AG09309 (cell line): ENCODE results near the gene GPR153.

Experiments
- DNase-seq: peaks from one replicate; pipeline ENCODE4 v3.0.0-alpha.2; 2010; ENCODE audit warnings: low read depth
- H3K4me3 ChIP-seq: 2 replicates; pipeline ENCODE4 v1.5.1; 2011; ENCODE audit warnings: mild to moderate bottlenecking, low read depth, low read length, moderate library complexity; ENCODE audit not compliant: control insufficient read depth
- TF ChIP-seq, protein P1 (sequence below): IDR thresholded peaks from 2 replicates; pipeline ENCODE4 v1.5.1; 2011; ENCODE audit warnings: mild to moderate bottlenecking, low read depth, low read length, inconsistent platforms; ENCODE audit not compliant: insufficient read depth, control insufficient read depth; ENCODE audit errors: missing control alignments

GPR153 gene

DNA sequence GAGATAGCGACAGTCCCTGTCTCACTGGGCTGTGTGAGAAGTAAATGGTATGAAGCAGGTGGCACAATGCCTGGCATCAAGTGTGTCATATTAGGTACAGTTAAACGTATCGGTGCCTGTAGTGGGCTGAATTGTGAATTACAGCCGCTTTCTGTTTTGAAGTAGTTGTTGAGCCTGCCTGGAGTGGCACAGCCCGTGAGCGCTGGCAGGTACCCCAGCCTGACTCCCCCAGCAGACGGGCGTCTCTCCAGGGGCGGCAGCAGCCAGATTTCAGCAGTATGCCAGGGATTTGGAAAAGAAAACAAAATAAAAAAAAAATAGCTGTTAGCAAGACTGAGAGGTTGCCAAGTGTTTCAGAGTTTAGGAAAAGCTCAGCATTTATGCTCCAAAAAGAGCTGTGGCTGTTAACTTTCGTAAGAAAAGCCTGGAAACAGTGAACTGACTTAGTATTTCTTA, 26.6 kb upstream of the GPR153 start:
- DNase-seq: no peak
- TF ChIP-seq, protein P1, sequence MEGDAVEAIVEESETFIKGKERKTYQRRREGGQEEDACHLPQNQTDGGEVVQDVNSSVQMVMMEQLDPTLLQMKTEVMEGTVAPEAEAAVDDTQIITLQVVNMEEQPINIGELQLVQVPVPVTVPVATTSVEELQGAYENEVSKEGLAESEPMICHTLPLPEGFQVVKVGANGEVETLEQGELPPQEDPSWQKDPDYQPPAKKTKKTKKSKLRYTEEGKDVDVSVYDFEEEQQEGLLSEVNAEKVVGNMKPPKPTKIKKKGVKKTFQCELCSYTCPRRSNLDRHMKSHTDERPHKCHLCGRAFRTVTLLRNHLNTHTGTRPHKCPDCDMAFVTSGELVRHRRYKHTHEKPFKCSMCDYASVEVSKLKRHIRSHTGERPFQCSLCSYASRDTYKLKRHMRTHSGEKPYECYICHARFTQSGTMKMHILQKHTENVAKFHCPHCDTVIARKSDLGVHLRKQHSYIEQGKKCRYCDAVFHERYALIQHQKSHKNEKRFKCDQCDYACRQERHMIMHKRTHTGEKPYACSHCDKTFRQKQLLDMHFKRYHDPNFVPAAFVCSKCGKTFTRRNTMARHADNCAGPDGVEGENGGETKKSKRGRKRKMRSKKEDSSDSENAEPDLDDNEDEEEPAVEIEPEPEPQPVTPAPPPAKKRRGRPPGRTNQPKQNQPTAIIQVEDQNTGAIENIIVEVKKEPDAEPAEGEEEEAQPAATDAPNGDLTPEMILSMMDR: no peak
- H3K4me3 ChIP-seq: no peak overlapping the region

DNA sequence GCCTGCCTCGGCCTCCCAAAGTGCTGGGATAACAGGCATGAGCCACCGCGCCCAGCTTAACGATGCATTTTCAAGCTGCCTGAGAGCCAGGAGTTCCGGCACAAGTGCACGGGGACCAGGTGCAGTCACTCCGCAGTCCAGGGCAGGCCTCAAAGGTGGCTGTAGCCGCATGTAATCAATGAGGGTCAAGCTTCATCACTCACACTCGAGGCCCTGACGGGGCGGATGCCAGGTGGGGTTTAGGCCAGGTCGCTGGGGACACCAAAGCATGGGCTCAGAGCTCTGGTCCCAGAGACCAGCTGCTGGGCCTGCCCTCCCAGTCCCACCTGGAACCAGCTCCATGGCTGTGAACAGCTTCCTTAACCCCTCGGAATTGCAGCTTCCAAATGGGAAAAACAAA, 26.1 kb upstream of the GPR153 start:
- H3K4me3 ChIP-seq: no peak overlapping the region
- DNase-seq: no peak
- TF ChIP-seq, protein P1: no peak

DNA sequence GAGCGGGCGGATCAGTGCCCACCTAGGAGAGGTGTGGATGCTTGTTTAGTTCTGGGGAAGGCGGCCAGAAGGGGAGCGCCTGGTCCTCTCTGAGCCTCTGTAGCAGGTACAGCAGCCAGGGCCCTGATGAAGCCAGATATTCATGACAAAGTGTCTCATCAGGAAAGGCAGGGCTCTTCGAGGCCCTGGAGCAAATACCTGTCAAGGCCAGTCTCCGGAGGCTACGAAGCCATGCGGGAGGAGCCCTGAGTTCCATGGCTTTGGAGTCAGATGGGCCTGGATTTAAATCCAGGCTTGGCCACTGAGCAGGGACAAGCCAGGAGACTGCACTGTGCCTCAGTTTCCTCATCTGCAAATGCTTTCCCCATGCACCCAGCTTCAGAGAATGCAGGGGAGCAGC, 25.4 kb upstream of the GPR153 start:
- TF ChIP-seq, protein P1: no peak
- H3K4me3 ChIP-seq: no peak overlapping the region
- no peak for DNase-seq

DNA sequence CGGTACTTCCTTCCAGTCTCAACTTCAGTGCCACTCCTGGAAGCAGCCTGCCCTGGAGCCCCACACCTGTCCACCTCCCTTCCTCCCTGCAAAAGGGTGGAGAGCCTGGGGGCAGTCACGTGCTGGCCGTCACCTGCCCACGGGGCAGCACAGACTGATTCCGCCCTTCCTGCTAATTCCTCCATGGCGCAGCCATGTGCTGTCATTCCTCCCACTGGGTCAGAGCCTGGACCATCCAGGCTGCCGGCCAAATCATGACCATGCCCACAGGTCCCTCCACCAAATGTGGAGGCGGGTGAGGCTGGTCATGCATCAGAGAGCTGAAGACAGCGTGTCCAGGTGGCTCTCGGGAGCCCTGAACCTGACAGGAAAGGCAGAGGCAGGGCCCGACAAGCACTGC, 24.4 kb upstream of the GPR153 start:
- TF ChIP-seq, protein P1: no peak
- H3K4me3 ChIP-seq: no peak overlapping the region
- DNase-seq: no peak

DNA sequence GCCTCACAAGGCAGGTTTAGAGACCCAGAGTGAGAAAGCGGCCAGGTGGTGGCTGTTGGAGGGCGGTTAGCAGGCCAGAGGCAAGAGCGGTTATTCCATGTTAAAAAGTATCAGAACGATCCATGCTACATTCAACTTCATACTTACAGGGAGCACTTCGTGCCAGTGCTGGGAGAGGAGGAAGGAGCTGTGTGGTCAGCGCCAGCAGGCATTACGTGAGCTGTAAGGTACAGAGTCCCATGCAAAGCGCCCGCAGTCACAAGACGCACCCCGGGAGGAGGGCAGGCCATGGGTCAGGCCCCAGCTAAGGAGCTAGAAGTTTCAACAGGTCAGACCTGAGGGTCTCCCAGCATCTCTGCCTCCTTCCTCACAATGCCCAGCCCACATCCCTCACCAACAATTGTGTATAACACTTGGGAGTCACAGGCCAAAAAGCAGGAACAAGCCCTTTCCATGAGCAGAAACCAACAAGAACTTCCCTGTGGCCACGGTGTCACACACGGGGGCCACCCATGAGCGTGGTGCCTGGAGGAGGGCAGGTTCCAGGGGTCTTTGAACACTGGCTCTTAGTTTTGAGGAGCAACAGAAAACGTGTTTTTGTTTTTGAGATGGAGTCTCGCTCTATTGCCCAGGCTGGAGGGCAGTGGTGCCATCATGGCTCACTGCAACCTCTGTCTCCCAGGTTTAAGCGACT, 21.8 kb upstream of the GPR153 start:
- no peak for DNase-seq
- TF ChIP-seq, protein P1: no peak
- H3K4me3 ChIP-seq: no peak overlapping the region

DNA sequence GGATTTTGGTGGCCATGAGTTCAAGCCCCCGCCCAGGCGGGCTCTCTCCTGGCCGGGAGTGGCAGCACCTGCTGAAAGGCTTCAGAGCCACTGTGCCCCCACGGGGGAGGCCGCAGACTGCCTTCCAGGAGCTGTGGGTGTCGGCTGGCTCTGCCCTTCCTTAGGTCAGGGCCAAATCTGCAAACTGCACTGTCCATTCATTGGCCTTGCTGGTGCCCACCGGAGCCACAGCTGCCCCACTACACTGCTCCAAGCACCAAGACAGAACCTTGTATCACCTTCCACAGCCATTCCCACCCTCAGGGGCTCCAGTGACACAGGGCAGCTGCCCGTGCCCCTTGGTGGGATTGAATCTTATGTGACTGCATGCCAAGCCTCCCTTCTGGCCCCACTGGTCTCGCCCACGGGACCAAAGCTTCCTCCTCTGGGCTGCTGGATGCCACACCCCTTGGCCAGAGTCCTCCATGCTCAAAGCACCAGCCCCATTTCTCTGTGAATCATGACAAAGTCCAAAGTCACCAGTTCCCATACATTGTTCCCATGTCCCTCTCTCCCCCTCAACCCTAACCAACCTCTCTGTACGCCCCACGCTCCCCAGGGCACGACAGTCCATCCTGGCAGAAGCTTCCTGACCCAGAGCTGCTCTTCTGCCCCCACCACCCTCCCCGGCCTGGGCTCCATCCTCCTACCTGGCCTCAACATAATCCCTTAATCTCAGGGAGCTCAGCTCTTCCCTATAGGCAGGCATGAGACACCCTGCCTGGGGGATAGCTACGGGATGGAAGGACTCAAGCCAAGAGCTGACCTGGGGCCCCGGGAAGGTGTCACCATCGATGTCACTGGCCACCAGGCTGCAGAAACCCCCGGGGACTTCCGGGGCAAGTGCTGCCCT, 20.9 kb upstream of the GPR153 start:
- TF ChIP-seq, protein P1: no peak
- DNase-seq: no peak
- H3K4me3 ChIP-seq: no peak overlapping the region
